Breast epithelium (tissue), 4 donors: ENCODE measurements around the gene STXBP1. TPM values are rescaled to one million over a fixed set of nuclear protein-coding genes. Genes with fewer than 3 reads are reported as not detected.

ENCODE experiments used
- DNase-seq, 2 donors: peaks; one replicate each; pipeline ENCODE4 v3.0.0-alpha.2; 2019; ENCODE audit warnings: low spot score in 2 of 2
- H3K27ac ChIP-seq, 2 donors: fragments of 200-600 bp; sonication (generic) in 1 of 2; one replicate each; pipeline ENCODE4 v1.5.1; 2016 to 2019; ENCODE audit warnings: mild to moderate bottlenecking in 1 of 2
- H3K27me3 ChIP-seq, 2 donors: fragments of 200-600 bp; sonication (generic) in 1 of 2; one replicate each; pipeline versions ENCODE4 v1.5.1 to v1.6.0; 2017 to 2019; ENCODE audit warnings: control low read depth in 1 of 2, mild to moderate bottlenecking in 1 of 2
- H3K36me3 ChIP-seq: fragments of 200-600 bp; one replicate; pipeline ENCODE4 v1.5.1; 2019
- H3K4me1 ChIP-seq, 2 donors: fragments of 200-600 bp; sonication (generic); one replicate each; pipeline ENCODE4 v1.5.1; 2016 to 2019; ENCODE audit warnings: control low read depth in 1 of 2
- H3K4me3 ChIP-seq, 3 donors: fragments of 200-600 bp; sonication (generic); 1 replicate in 2 of 3; 2 replicates in 1 of 3; pipeline ENCODE4 v1.5.1; 2016 to 2019; ENCODE audit warnings: mild to moderate bottlenecking in 3 of 3, moderate library complexity in 2 of 3
- H3K9me3 ChIP-seq, 2 donors: fragments of 200-600 bp; sonication (generic) in 1 of 2; one replicate each; pipeline ENCODE4 v1.5.1; 2016 to 2019; ENCODE audit warnings: control low read depth in 1 of 2
- CTCF ChIP-seq, 3 donors: fragments of 450-650 bp; IDR thresholded peaks; one replicate each; pipeline ENCODE4 v1.5.1; 2016 to 2017; ENCODE audit warnings: antibody characterized with exemption in 3 of 3, mild to moderate bottlenecking in 3 of 3, moderate library complexity in 3 of 3
- POLR2A ChIP-seq: fragments of 450-650 bp; IDR thresholded peaks from one replicate; pipeline ENCODE4 v1.6.1; 2016; ENCODE audit warnings: antibody characterized with exemption, mild to moderate bottlenecking, moderate library complexity
- POLR2AphosphoS5 ChIP-seq, 3 donors: sonication (generic); formaldehyde crosslinking; IDR thresholded peaks; one replicate each; pipeline ENCODE4 v1.6.1; 2017; ENCODE audit warnings: antibody characterized with exemption in 3 of 3
- intact Hi-C: fragments of 100-400 bp; cut with DNase I; formaldehyde crosslinking; loops from one replicate; pipeline ENCODE4 v1.15.1; 2023; ENCODE audit warnings: low total_unique reads
- total RNA-seq, 3 donors: library from RNA; depleted of rRNA; stranded (reverse); fragments of >200 nt; gene quantifications; one replicate each; pipeline ENCODE4 v1.1.0, GENCODE V29; 2016

Gene STXBP1
- total RNA-seq, 3 donors from 2014 or later, result 19.0 to 45.9 (median 43.2) TPM

- TF ChIP-seq POLR2AphosphoS5 (IDR thresholded peaks at IDR 0.05) (no peak), POLR2A (no peak), CTCF (IDR thresholded peaks at IDR 0.05) (no peak)
- Histone ChIP-seq H3K4me3 (no peak overlapping the region), H3K4me1 (peaks cover 0 to 4% of the 10 kb centered on the region in 2 donors), H3K27ac (peak overlapping the region in 1 of 2 donors; percentile 4), H3K27me3 (no peaks in the 10 kb centered on the region), H3K36me3 (no peaks in the 10 kb centered on the region), H3K9me3 (no peaks in the 10 kb centered on the region)
- no peak for DNase-seq
- intact Hi-C loops, result loop anchor here (1.0 kb wide), 1 partner anchor 31 kb away; no protein-coding TSS in a partner anchor
These were observed 74.7 kb downstream of the STXBP1 start for GRCh38 chr9:127686461-127687393.

- Histone ChIP-seq H3K4me1 (peaks cover 0 to 4% of the 10 kb centered on the region in 2 donors), H3K9me3 (no peaks in the 10 kb centered on the region), H3K36me3 (no peaks in the 10 kb centered on the region), H3K4me3 (no peak overlapping the region), H3K27me3 (no peaks in the 10 kb centered on the region), H3K27ac (no peak overlapping the region)
- no peak for TF ChIP-seq POLR2AphosphoS5 (IDR thresholded peaks at IDR 0.05)
- no peak for TF ChIP-seq POLR2A
- no peak for TF ChIP-seq CTCF (IDR thresholded peaks at IDR 0.05)
- intact Hi-C loops, result no loop called here
- no peak for DNase-seq
These were observed 77.4 kb downstream of the STXBP1 start for GRCh38 chr9:127689329-127690000.

GRCh38 chr9:127690735-127691134 lies 78.7 kb downstream of the STXBP1 start:
- Histone ChIP-seq H3K27me3 (no peaks in the 10 kb centered on the region), H3K4me1 (peaks cover 0 to 4% of the 10 kb centered on the region in 2 donors), H3K36me3 (no peaks in the 10 kb centered on the region), H3K9me3 (no peaks in the 10 kb centered on the region), H3K27ac (no peak overlapping the region), H3K4me3 (no peak overlapping the region)
- intact Hi-C loops, result no loop called here
- no peak for TF ChIP-seq CTCF (IDR thresholded peaks at IDR 0.05)
- no peak for TF ChIP-seq POLR2A
- TF ChIP-seq POLR2AphosphoS5 (IDR thresholded peaks at IDR 0.05), result no peak
- no peak for DNase-seq

- DNase-seq, result no peak
- TF ChIP-seq CTCF (IDR thresholded peaks at IDR 0.05) (no peak), POLR2A (no peak), POLR2AphosphoS5 (IDR thresholded peaks at IDR 0.05) (no peak)
- no peaks in the 10 kb centered on the region for H3K27me3 ChIP-seq
- H3K4me1 ChIP-seq, result no peaks in the 10 kb centered on the region
- no peaks in the 10 kb centered on the region for H3K36me3 ChIP-seq
- H3K27ac ChIP-seq, result no peak overlapping the region
- H3K9me3 ChIP-seq, result no peaks in the 10 kb centered on the region
- no peak overlapping the region for H3K4me3 ChIP-seq
- intact Hi-C loops, result no loop called here
These were observed 80.0 kb downstream of the STXBP1 start for GRCh38 chr9:127692071-127692470.

GRCh38 chr9:127693143-127693542 lies 81.1 kb downstream of the STXBP1 start:
- TF ChIP-seq CTCF (IDR thresholded peaks at IDR 0.05), result no peak
- TF ChIP-seq POLR2AphosphoS5 (IDR thresholded peaks at IDR 0.05), result no peak
- TF ChIP-seq POLR2A, result no peak
- DNase-seq, result no peak
- intact Hi-C loops, result no loop called here
- Histone ChIP-seq H3K27ac (no peak overlapping the region), H3K4me1 (no peaks in the 10 kb centered on the region), H3K9me3 (no peaks in the 10 kb centered on the region), H3K4me3 (no peak overlapping the region), H3K27me3 (no peaks in the 10 kb centered on the region), H3K36me3 (no peaks in the 10 kb centered on the region)
